B cell (primary cell): ENCODE results near the gene COQ5. TPM values are rescaled to one million over a fixed set of nuclear protein-coding genes. Genes with fewer than 3 reads are reported as not detected.
A peak's percentile ranks its signal among the peaks of the same experiment; 100 is the strongest.

Experiments used
- ATAC-seq: fragments of 200-7000 bp; cut with Tn5 transposase; one replicate; pipeline ENCODE4 v1.10.0; 2021; ENCODE audit warnings: low read depth, mild to moderate bottlenecking, moderate number of reproducible peaks, moderate library complexity
- CTCF ChIA-PET: fragments of 350-600 bp; sonication (Branson Sonifier 250); formaldehyde crosslinking; loops from one replicate; lab custom pipeline; 2021; ENCODE audit warnings: antibody characterized with exemption, inconsistent platforms; lab: Charles Lee
- POLR2A ChIA-PET: fragments of 350-600 bp; sonication (Branson Sonifier 250); formaldehyde crosslinking; loops from one replicate; lab custom pipeline; 2021; ENCODE audit warnings: antibody characterized with exemption; lab: Charles Lee
- DNase-seq: peaks from one replicate; pipeline ENCODE4 v3.0.0; 2013
- H2AFZ ChIP-seq: 2 replicates; pipeline ENCODE4 v1.6.1; 2012; ENCODE audit warnings: mild to moderate bottlenecking, low read depth, low read length; ENCODE audit not compliant: insufficient read depth, poor library complexity, severe bottlenecking
- H3K27ac ChIP-seq, 2 donors: 1 replicate in 1 of 2; 2 replicates in 1 of 2; pipeline ENCODE4 v1.5.1; 2012 to 2013; ENCODE audit warnings: low read length in 2 of 2, mild to moderate bottlenecking in 2 of 2, moderate library complexity in 1 of 2
- H3K27me3 ChIP-seq, 4 experiments: fragments of 200-600 bp in 1 of 4; sonication (generic) in 1 of 4; replicated peaks in 1 of 4; 1 replicate in 2 of 4; 2 replicates in 2 of 4; pipeline versions ENCODE4 v1.6.1 to v1.7.0; 2013 to 2016; ENCODE audit warnings: low read length in 3 of 4, mild to moderate bottlenecking in 2 of 4, mixed read lengths in 1 of 4, moderate library complexity in 1 of 4; ENCODE audit not compliant: insufficient read depth in 4 of 4, control insufficient read depth in 3 of 4; ENCODE audit errors: control extremely low read depth in 1 of 4
- H3K36me3 ChIP-seq, 2 experiments: replicated peaks in 1 of 2; 1 replicate in 1 of 2; 2 replicates in 1 of 2; pipeline versions ENCODE4 v1.6.1 to v1.7.1; 2013; ENCODE audit warnings: low read length in 1 of 2; ENCODE audit not compliant: insufficient read depth in 2 of 2, control insufficient read depth in 1 of 2; ENCODE audit errors: control extremely low read depth in 1 of 2, extremely low read depth in 1 of 2
- H3K4me1 ChIP-seq, 2 donors: fragments of 200-600 bp in 1 of 2; sonication (generic) in 1 of 2; 1 replicate in 1 of 2; 2 replicates in 1 of 2; pipeline versions ENCODE4 v1.5.1 to v1.6.1; 2013 to 2017; ENCODE audit warnings: low read length in 2 of 2; ENCODE audit not compliant: control insufficient read depth in 2 of 2, insufficient read depth in 2 of 2
- H3K4me2 ChIP-seq: replicated peaks from 2 replicates; pipeline ENCODE3; 2012; ENCODE audit warnings: mild to moderate bottlenecking, low read depth, low read length; ENCODE audit not compliant: poor library complexity, severe bottlenecking
- H3K4me3 ChIP-seq, 5 experiments: fragments of 200-600 bp in 1 of 5; sonication (generic) in 1 of 5; 1 replicate in 3 of 5; 2 replicates in 2 of 5; pipeline versions ENCODE4 v1.5.1 to v1.7.0; 2011 to 2016; ENCODE audit warnings: low read length in 4 of 5, mild to moderate bottlenecking in 4 of 5, low read depth in 2 of 5, control low read depth in 1 of 5, moderate library complexity in 1 of 5; ENCODE audit not compliant: insufficient read depth in 1 of 5; ENCODE audit errors: control extremely low read depth in 1 of 5, extremely low read depth in 1 of 5
- H3K79me2 ChIP-seq: fragments of 200-600 bp; sonication (generic); one replicate; pipeline ENCODE4 v1.6.0; 2016; ENCODE audit warnings: low read length; ENCODE audit not compliant: control insufficient read depth, insufficient read depth
- H3K9ac ChIP-seq: fragments of 200-600 bp; sonication (generic); 2 replicates; pipeline ENCODE4 v1.6.1; 2017; ENCODE audit warnings: mild to moderate bottlenecking, low read length, moderate library complexity
- H3K9me3 ChIP-seq, 3 donors: one replicate each; pipeline versions ENCODE4 v1.6.1 to v1.7.1; 2013; ENCODE audit warnings: low read length in 2 of 3; ENCODE audit not compliant: control insufficient read depth in 2 of 3, insufficient read depth in 1 of 3; ENCODE audit errors: control extremely low read depth in 1 of 3
- H4K20me1 ChIP-seq: 2 replicates; pipeline ENCODE4 v1.6.0; 2012; ENCODE audit warnings: mild to moderate bottlenecking, low read length; ENCODE audit not compliant: insufficient read depth, control insufficient read depth, poor library complexity, severe bottlenecking
- H3K27ac Mint-ChIP-seq: one replicate; pipeline ENCODE4 v1.8.0; 2021; ENCODE audit warnings: mixed read lengths
- H3K27me3 Mint-ChIP-seq: one replicate; pipeline ENCODE4 v1.8.0; 2021; ENCODE audit warnings: mixed read lengths
- H3K4me1 Mint-ChIP-seq: one replicate; pipeline ENCODE4 v1.8.0; 2021; ENCODE audit warnings: mixed read lengths
- H3K4me3 Mint-ChIP-seq: one replicate; pipeline ENCODE4 v1.8.0; 2021; ENCODE audit warnings: mixed read lengths
- H3K9me3 Mint-ChIP-seq: one replicate; pipeline ENCODE4 v1.8.0; 2022; ENCODE audit warnings: mixed read lengths; ENCODE audit not compliant: insufficient read depth
- CTCF ChIP-seq: fragments of 200-600 bp; IDR thresholded peaks from one replicate; pipeline ENCODE4 v1.8.0; 2022; ENCODE audit warnings: antibody characterized with exemption, mild to moderate bottlenecking
- EZH2 ChIP-seq: IDR thresholded peaks from 2 replicates; pipeline ENCODE4 v1.6.1; 2012; ENCODE audit warnings: borderline replicate concordance, low read depth, mild to moderate bottlenecking, moderate library complexity, low read length; ENCODE audit not compliant: insufficient read depth, poor library complexity, severe bottlenecking
- WGBS: methylation state at CpG from one replicate; pipeline ENCODE4 v1.1.5; 2013; ENCODE audit warnings: missing lambda C conversion rate; ENCODE audit not compliant: insufficient coverage; 5-methylcytosine and 5-hydroxymethylcytosine counted together
- intact Hi-C: fragments of 100-400 bp; cut with micrococcal nuclease; formaldehyde crosslinking; loops from one replicate; pipeline ENCODE4 v1.10.0; 2022
- polyA plus RNA-seq: library from polyadenylated mRNA; depleted of rRNA; stranded (reverse); fragments of >200 nt; gene quantifications from 2 replicates; pipeline ENCODE4 v1.2.3, GENCODE V29; 2012
- total RNA-seq, 2 donors: library from RNA; stranded (reverse); fragments of 120-200 nt in 1 of 2; gene quantifications; 1 replicate in 1 of 2; 2 replicates in 1 of 2; pipeline versions ENCODE4 v1.2.3 to v1.2.4, GENCODE V29; 2013 to 2022

Gene COQ5
- total and polyA plus RNA-seq, 2 donors (not counting 1 experiment from before 2014, with no cell fraction given) = 9.8 to 22.1 TPM

DNA sequence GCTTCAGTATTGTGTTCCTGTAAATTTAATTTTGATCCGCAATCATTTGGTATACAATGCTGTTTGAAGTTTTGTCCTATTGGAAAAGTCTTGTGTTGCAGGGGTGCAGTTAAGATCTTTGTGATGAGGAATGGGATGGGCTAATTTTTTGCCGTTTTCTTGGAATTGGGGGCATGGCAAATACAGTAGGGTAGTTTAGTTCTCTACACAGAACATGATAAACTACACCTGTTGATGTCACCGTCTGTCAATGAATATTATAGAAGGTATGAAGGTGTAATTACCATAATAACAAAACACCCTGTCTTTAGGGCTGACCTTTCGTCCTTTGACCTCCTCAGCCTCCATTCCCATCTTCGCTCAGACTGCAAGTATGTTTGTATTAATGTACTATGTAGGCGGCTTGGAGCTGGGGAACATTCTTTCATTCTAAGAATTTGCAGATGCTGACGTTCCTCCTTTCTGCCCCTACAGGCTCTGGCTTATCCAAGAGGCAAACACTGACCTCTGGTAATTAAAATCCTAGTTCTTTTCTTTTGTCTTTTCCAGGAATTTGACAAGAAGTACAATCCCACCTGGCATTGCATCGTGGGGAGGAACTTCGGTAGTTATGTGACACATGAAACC, 31.3 kb downstream of the COQ5 start:
- H3K4me3 ChIP-seq = peak overlapping the region; percentile 35 to 90 (median 83)
- ChIA-PET POLR2A (no interaction called here), CTCF (interaction anchor here (1.1 to 2.1 kb wide), 3 partner anchors 41 to 140 kb away, joined by 4 to 9 read pairs (median 4); no protein-coding TSS in a partner anchor)
- 55% methylated on average over 2 of the region's 9 CpGs for WGBS
- no peaks in the 10 kb centered on the region for H3K27me3 Mint-ChIP-seq
- no peaks in the 10 kb centered on the region for H3K9me3 ChIP-seq
- intact Hi-C loops = loop anchor here (2.0 to 5.0 kb wide), 2 partner anchors 51 to 85 kb away; partner anchors contain the start of genes GATC, POP5 and TRIAP1
- no peak for TF ChIP-seq EZH2
- no peak for TF ChIP-seq CTCF
- H3K9ac ChIP-seq = peak overlapping the region; percentile 82
- no peak overlapping the region for H2AFZ ChIP-seq
- H3K4me3 Mint-ChIP-seq = peak overlapping the region; percentile 98
- H4K20me1 ChIP-seq = peaks cover 20% of the 10 kb centered on the region
- H3K27ac ChIP-seq = peak overlapping the region in 1 of 2 donors; percentile 78
- H3K4me1 ChIP-seq = peaks cover 17% of the 10 kb centered on the region in 2 donors
- peaks cover 24% of the 10 kb centered on the region for H3K79me2 ChIP-seq
- no peak for DNase-seq
- H3K9me3 Mint-ChIP-seq = no peaks in the 10 kb centered on the region
- peak overlapping the region; percentile 93 for H3K27ac Mint-ChIP-seq
- H3K27me3 ChIP-seq = no peaks in the 10 kb centered on the region
- peak overlapping the region; percentile 87 for H3K4me2 ChIP-seq
- H3K36me3 ChIP-seq = peaks cover 0 to 5% of the 10 kb centered on the region in 2 experiments
- peaks cover 28% of the 10 kb centered on the region for H3K4me1 Mint-ChIP-seq
- no peak for ATAC-seq
